Measurements from ENCODE around the gene C6orf62. TPM values are rescaled to one million over a fixed set of nuclear protein-coding genes. Genes with fewer than 3 reads are reported as not detected.

Gene C6orf62
- polyA plus RNA-seq, 1 of the 3 experiments (the other 2 are of a cell fraction) = 36.0 TPM

- TF ChIP-seq MAX (IDR thresholded peaks at IDR 0.05; ENCODE audit: low read depth) (peak; percentile 42; the same call in 1 of the 2 replicates), JUND (IDR thresholded peaks at IDR 0.05) (peak; percentile 83), TEAD4 (IDR thresholded peaks at IDR 0.05; ENCODE audit: borderline replicate concordance, insufficient read depth) (0 out of 2 replicates have a peak, but pooled peaks have one; percentile 6), SIN3A (IDR thresholded peaks at IDR 0.05; ENCODE audit: borderline replicate concordance, low read depth, low read length) (no peak), PBX3 (IDR thresholded peaks at IDR 0.05) (peak; percentile 82), MEF2A (IDR thresholded peaks at IDR 0.05; ENCODE audit: borderline replicate concordance, low read depth) (no peak), EP300 (IDR thresholded peaks at IDR 0.05; ENCODE audit: borderline replicate concordance in 1 of 2, low read depth in 1 of 2, low read length in 1 of 2) (peak in 1 of 2 experiments; percentile 50; a peak in 2 of 4 replicates), RXRA (IDR thresholded peaks at IDR 0.05; ENCODE audit: borderline replicate concordance, low read depth) (0 out of 2 replicates have a peak, but pooled peaks have one; percentile 51), ZBTB33 (IDR thresholded peaks at IDR 0.05; ENCODE audit: borderline replicate concordance, low read depth) (no peak), TAF1 (IDR thresholded peaks at IDR 0.05; ENCODE audit: borderline replicate concordance, low read depth, low read length) (peak; percentile 77), SMC3 (IDR thresholded peaks at IDR 0.05; ENCODE audit: low read depth, low read length) (no peak), TCF12 (IDR thresholded peaks at IDR 0.05) (peak; percentile 64), GATA2 (CRISPR knock-in tag; IDR thresholded peaks at IDR 0.05) (no peak), ELF1 (IDR thresholded peaks at IDR 0.05) (0 out of 2 replicates have a peak, but pooled peaks have one; percentile 8), FOSL2 (IDR thresholded peaks at IDR 0.05; ENCODE audit: borderline replicate concordance, low read depth) (peak; percentile 90), POLR2AphosphoS5 (IDR thresholded peaks at IDR 0.05; ENCODE audit: low read depth, low read length) (peak; percentile 71), NRF1 (IDR thresholded peaks at IDR 0.05; ENCODE audit: low read depth, low read length) (no peak)
These were observed 24.4 kb upstream of the C6orf62 start (continued) for GRCh38 chr6:24743265-24743943.

- Histone ChIP-seq H3F3A (replicated peaks; ENCODE audit: insufficient read depth) (peaks cover 26% of the 10 kb centered on the region), H3K4me3 (ENCODE audit: low read depth in 2 of 2, low read length in 1 of 2) (0 out of 4 replicates have a peak overlapping the region, but pooled peaks of 1 of the 2 experiments have one; percentile 33), H3K27ac (ENCODE audit: low read depth in 2 of 2, low read length in 1 of 2) (peak overlapping the region; percentile 70 to 99; a peak in 3 of 4 replicates), H3K4me1 (ENCODE audit: control insufficient read depth in 1 of 2, insufficient read depth in 2 of 2, low read depth in 1 of 2, low read length in 1 of 2) (peaks cover 0 to 15% of the 10 kb centered on the region in 2 experiments; a peak in 2 of 4 replicates), H2AFZ (ENCODE audit: low read depth) (peak overlapping the region; percentile 91), H4K20me1 (ENCODE audit: insufficient read depth) (no peaks in the 10 kb centered on the region), H3K9ac (peak overlapping the region; percentile 43; the same call in 1 of the 2 replicates), H3K9me2 (no peaks in the 10 kb centered on the region), H3K27me3 (ENCODE audit: insufficient read depth) (no peaks in the 10 kb centered on the region), H3K36me3 (replicated peaks in 1 of 2; ENCODE audit: control insufficient read depth in 1 of 2, insufficient read depth in 2 of 2, low read length in 1 of 2) (no peaks in the 10 kb centered on the region), H3K9me3 (no peaks in the 10 kb centered on the region), H3K79me2 (ENCODE audit: insufficient read depth) (no peaks in the 10 kb centered on the region), H3K4me2 (peak overlapping the region; percentile 72)
- no peak for DNase-seq
- 94% methylated on average over 5 of the region's 5 CpGs for WGBS (ENCODE audit: low lambda C conversion rate)
- ChIA-PET CTCF (interaction anchor here (1.2 kb wide), 1 partner anchor 221 kb away, joined by 3 read pairs; no protein-coding TSS in a partner anchor), POLR2A (no interaction called here)
- TF ChIP-seq ZBTB33 (IDR thresholded peaks at IDR 0.05; ENCODE audit: borderline replicate concordance, low read depth) = no peak
- no peak for TF ChIP-seq GATA2 (CRISPR knock-in tag; IDR thresholded peaks at IDR 0.05)
- no peak for TF ChIP-seq USF1 (IDR thresholded peaks at IDR 0.05; ENCODE audit: borderline replicate concordance, low read depth)
- TF ChIP-seq RAD21 (IDR thresholded peaks at IDR 0.05; ENCODE audit: low read length) = no peak
- no peak for TF ChIP-seq TEAD4 (IDR thresholded peaks at IDR 0.05; ENCODE audit: borderline replicate concordance, insufficient read depth)
- no peak for TF ChIP-seq FOSL2 (IDR thresholded peaks at IDR 0.05; ENCODE audit: borderline replicate concordance, low read depth)
- TF ChIP-seq ELF1 (IDR thresholded peaks at IDR 0.05) = no peak
- no peak for TF ChIP-seq USF2 (IDR thresholded peaks at IDR 0.05; ENCODE audit: borderline replicate concordance, low read depth, low read length)
- TF ChIP-seq YY1 (IDR thresholded peaks at IDR 0.05; ENCODE audit: low read depth) = no peak
These were observed 23.3 kb upstream of the C6orf62 start for GRCh38 chr6:24742216-24742738.
